Activated CD4-positive, alpha-beta T cell treated with anti-CD3 and anti-CD28 coated beads, Interleukin-2, amount 50 U/mL, for 16 hours (primary cell): ENCODE results near the gene SIM2.

Source experiments
- DNase-seq: peaks from one replicate; pipeline ENCODE4 v3.0.0-alpha.2; 2020

Gene SIM2

DNA sequence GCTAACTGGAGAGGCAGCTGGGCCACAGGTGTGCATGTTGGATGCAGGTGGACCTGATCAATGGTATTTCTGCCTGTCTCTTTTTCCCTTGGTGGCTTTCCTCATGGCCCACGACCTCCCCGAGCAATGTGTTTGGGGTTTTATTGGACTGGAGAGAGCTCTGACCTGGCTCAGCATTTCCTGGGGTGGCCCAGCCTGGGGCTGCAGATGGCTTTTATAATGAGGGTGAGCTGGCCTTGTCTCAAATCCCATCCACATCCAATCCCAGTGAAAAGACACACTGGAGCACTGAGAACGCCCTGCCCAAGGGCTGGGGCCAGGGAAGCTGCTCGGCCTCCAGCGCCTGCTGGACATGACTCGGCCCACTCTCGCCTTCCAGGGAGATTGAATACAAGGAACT is 44.1 kb downstream of the SIM2 start:
- no peak for DNase-seq

DNA sequence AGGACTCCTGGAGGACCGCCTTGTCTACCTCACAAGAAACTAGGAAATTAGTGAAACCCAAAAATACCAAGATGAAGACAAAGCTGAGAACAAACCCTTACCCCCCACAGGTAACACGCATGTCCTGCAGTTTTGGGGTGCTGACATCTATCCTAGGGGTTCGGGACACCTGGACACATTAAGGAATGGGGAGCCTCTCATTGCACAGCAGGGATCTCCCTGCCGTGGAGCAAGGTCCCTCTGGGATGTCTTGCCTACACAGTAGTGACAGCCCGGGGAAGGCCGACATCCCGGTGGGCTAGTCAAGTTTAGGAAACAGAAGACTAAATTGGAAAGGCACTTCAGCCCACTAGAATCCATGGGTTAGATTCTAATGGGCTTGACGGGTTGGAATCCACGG is 44.5 kb downstream of the SIM2 start:
- no peak for DNase-seq

DNA sequence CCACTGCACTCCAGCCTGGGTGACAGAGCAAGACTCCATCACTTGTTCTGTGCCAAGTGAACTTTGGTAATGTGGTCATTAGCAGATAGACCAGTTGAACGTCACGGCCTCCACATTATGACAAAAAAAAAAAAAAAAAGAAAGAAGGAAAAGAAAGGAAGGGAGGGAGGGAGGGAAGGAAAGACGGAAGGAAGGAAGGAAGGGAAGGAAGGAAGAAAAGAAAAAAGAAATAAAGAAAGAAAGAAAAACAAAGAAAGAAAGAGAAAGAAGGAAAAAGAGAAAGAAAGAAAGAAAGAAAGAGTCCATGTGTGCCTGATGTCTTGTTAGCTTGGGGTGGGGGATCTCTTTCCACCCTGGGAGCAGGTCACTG is 45.3 kb downstream of the SIM2 start:
- no peak for DNase-seq

DNA sequence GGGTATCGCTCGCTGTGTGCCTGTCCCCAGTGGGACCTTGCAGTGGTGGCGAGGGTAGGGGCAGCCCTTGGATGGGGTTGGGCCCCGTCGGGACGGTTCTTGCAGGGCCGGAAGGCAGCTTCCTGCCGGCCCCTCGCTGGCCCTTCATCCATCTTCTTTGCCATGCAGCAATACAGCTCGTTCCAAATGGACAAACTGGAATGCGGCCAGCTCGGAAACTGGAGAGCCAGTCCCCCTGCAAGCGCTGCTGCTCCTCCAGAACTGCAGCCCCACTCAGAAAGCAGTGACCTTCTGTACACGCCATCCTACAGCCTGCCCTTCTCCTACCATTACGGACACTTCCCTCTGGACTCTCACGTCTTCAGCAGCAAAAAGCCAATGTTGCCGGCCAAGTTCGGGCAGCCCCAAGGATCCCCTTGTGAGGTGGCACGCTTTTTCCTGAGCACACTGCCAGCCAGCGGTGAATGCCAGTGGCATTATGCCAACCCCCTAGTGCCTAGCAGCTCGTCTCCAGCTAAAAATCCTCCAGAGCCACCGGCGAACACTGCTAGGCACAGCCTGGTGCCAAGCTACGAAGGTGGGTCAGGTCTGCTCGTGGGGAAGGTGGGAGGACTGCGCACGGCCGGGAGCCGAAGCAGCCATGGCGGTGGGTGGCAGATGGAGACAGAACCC is 45.8 kb downstream of the SIM2 start:
- no peak for DNase-seq

DNA sequence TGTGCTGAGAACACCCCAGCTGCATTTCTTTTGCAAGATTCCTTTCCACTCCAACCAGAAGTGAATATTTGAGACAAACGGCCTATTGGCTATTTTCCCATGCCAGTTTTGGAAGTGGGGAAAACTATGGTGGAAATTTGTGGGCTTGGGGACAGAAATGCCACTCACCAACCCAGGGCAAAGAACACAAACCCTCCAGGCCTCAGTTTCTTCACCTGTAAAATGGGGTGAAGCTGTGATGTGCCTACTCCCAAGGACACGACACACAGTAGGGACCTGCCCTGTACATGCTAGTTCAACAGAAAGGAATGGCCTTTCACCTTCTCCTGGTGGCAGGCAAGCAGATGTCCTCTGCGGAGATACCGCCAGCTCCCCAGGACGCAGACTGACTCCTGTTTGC is 46.5 kb downstream of the SIM2 start:
- no peak for DNase-seq

DNA sequence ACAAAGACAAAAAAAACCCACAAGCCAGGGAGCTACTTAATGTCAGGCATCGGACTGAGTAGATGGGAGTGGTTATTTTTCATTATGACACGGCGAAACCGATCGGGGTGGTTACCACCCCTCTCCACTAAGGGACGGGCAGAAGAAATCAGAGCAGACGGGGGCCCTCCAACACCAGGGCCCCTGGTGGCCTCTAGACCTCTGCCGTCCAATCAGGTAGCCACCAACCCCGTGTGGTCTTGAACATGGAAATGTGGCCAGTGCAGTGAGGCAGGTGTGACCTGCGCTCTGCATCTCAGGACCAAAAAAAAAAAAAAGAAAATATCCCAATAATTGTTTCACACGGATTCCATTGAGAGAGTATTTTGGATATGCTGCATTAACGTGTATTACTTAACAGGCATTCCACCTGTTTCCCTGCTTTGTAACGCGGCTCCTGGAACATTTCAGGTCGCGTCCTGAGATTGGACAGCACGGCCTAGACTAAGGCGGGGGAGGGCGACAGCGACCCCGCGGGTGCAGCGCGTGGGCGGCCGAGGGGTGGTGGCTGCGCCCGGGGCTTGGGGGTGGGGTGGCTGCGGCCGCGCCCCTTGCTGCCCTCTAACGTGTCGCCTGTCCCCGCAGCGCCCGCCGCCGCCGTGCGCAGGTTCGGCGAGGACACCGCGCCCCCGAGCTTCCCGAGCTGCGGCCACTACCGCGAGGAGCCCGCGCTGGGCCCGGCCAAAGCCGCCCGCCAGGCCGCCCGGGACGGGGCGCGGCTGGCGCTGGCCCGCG is 48.3 kb downstream of the SIM2 start:
- DNase-seq, result peak; percentile 12

DNA sequence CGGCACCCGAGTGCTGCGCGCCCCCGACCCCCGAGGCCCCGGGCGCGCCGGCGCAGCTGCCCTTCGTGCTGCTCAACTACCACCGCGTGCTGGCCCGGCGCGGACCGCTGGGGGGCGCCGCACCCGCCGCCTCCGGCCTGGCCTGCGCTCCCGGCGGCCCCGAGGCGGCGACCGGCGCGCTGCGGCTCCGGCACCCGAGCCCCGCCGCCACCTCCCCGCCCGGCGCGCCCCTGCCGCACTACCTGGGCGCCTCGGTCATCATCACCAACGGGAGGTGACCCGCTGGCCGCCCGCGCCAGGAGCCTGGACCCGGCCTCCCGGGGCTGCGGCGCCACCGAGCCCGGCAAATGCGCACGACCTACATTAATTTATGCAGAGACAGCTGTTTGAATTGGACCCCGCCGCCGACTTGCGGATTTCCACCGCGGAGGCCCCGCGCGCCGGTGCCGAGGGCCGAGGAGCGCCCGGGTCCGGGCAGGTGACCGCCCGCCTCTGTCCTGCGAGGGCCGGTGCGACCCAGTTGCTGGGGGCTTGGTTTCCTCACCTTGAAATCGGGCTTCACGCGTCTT is 49.0 kb downstream of the SIM2 start:
- DNase-seq, result peak; percentile 54

DNA sequence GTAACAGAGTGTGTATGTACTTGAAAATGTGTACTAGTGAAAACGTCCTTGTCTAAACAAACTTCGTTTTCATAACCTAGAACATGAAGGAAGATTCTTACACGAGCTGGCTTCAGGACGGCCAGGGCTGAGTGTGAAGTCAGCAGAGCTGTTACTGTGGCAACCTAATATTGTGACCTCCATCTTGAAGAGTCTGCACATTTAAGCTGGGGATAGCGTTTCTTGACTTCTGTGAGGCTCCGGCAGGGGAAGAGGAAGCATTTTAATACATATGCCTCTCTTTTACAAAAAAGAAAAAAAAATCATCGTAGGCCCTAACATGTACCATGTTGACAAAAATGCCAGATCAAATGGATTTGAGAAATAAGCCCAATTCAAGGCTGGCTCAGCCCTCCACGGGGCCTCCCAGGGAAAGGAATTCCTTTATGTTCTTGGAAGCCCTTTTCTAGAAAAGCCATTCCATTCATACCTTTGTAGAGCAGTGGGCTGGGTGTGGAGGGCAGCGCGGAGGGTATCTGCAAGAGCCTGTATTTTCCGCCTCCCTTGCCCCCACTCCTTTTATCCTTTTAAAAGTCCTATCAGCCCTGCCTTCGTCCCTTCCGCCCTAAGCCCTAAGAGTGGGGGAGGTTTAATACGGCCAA is 51.1 kb downstream of the SIM2 start:
- no peak for DNase-seq

DNA sequence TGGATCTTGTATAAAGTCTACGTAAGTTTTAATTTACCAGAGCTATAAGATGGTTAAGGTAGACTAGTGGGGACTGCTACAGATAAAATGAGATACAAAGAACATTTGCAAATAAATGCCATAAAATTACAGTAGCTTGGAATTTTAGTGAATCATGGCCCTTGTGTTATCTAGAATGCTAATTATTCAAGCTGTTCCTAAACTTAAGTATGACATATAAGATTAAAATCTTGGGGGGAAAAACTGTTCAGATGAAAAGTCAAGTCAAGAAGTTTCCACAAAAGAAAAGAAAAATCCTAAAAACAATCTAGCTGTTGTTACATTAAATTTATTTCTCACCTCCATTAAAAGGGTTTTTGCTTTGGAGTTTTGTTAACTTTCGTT is 51.7 kb downstream of the SIM2 start:
- no peak for DNase-seq

DNA sequence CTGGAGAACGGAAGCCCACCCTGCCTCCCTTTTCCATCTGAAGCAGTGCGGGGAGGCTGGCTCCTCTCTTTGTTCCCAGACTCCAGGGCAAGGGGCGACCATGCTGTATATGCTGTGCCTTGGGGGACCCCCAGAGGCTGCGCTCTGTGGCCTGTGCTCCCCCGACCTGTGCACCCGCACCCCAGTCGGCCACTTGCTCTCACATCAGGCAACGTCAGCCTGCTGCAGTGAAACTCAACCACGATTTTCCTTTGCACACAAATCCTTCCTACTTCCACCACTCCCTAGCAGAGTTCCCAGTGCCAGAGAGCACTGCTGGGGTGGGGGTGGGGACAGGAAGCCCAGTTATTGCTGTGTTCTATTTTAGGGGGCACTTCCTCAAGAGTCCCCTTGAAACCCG is 52.5 kb downstream of the SIM2 start:
- DNase-seq, result no peak

DNA sequence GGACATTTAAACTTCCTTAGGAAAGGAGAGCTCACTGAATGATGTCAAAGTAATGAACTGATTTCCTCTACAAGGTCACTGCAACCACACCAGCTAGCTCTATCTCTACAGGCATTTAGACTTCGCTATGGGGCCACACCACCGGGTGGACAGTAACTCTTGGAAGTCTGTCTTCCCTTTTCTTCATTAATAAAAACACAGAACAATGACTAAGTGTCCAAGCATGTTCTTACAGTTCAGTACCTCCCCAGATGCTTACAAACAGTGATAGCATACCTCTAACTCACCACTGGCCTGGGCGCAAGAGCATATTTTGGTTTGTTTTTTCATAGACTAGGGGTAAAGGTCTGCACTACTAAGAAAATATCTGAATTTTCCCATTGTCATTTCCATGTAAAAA is 54.6 kb downstream of the SIM2 start:
- no peak for DNase-seq

DNA sequence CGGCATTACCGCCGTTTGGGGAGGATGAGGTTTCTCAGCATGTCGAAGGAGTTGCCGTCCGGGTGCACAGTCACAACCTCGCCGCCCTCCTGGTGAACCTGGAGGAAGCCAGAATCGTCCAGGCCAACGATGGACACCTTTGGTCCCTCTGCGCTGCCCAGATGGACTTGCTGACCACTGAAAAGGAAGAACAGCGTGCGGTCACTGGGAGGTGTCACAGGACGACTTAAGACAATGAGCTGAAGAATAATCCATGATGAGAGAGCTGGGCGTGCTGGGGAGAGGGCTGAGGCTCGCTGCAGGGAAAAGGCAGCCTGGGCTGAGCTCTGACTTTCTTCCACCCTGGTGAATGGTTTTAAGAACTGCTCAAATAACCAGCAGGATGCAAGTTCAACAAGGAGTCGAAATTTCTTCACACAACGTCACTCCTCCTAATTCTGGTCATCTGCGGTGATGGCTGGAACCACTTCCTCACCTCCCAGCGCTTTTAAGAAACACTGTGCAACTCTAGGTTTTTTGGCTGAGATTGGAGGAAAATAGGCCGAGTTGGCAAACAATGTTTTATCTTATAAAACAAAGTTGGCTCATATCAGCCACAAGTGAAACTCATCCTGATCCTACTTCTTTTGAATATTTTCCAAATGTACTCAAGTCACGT is 55.5 kb downstream of the SIM2 start:
- DNase-seq, result no peak

DNA sequence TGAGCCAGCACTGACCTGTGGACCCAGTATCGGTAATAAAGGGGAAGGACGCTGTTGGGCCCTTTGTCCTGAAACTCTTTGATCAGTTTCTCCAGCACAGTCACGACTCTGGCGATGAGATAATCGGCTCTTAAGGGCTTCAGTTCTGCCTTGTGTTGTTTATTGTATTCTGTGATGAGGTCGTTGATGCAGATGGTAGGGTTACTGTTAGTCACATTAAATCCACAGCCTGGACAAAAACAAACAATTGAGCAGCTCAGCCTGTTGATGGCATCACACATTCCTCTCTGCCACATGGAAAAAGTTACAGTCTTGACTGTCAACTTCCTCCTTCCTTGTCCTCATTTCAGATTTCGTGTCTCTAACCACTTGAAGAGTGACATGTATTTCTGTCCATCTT is 57.6 kb downstream of the SIM2 start:
- DNase-seq, result no peak

DNA sequence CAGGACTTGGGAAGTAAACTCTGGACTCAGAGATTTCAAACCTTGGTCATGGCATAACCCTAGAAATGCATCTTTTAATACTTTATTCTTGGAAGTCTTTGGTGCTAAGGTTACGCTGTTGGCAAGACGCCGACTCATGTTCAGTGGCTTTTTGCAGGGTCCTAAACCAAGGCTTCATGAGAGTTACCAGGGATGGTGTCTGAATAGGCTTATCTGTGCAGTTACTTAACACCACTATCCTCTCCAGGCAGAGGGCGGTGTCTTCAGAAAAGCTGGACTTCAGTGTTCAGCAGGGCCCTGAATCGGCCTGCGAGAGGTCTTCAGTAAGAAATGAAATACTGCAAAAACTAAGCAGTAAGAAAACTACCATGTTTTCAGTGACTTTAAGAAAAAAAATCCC is 58.3 kb downstream of the SIM2 start:
- DNase-seq, result no peak

DNA sequence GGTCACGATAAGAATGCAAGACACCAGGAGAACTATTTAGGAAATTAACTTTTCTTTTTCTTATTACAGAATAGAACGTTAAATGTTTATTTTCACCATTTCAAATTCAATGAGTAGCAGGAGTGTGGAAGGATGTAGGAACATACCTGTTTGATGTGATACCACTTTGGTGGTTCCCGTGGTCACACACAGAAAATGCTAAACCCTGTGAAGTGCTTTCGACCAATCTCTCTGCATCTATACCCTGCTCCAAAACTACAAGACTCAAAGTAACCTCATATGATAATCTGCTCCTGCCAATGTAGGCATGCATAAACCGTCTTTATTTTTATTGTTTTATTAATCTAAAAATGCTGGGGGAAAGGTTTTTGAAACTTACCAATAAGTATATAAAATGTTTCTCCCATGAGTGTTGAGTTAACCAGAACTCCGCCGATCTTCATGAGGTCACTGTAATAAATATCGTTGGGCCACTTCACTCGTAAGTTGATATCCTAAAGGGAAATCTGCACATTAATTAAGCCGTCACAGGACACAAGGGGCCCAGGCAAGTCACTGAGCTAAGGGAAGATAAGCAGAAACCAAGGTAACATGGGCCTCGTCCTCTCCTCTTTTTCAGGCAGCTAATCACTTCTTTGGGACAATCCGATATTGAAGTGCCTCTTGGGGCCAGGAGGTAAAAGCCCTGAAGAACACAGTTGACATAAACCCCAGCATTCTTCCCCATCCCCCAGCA is 60.6 kb downstream of the SIM2 start:
- no peak for DNase-seq

DNA sequence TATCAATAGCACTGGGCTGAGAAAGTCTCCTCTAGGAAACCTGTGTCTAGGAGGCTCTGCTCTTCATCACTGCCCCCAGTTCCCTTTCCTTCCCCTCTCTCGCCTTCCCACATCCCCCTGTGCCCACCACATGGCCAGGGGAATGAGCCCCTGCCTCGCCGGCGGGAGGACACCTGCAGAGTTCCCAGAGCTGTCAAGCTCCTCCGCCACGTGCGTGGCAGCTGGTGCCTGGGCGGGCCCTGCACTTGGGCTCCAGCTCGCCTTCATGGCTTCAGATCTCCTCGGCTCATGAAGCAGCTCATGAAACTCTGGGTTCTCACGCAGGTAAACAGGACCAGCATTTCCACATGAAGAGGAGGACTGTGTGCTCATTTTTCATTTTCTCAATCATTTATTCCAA is 62.8 kb downstream of the SIM2 start:
- DNase-seq, result no peak

DNA sequence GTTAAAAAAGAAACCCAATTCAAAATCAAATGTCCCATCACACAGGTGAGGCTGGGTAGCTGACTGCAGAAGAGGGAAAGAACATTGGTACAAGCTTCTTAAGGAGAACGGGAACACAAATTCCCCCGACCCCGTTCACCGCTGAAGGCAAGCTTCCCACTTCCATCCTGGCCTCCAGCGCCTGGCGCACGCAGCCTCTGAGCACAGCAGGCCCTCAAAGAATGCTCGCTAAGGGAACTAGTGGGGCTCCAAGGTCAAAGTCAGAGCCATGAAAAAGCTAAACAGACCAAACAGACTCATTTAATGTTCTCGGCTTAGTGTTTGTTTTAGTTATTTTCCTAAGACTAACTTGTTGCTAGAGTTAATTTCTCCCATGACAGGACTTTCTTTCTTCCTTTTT is 63.7 kb downstream of the SIM2 start:
- DNase-seq, result no peak

DNA sequence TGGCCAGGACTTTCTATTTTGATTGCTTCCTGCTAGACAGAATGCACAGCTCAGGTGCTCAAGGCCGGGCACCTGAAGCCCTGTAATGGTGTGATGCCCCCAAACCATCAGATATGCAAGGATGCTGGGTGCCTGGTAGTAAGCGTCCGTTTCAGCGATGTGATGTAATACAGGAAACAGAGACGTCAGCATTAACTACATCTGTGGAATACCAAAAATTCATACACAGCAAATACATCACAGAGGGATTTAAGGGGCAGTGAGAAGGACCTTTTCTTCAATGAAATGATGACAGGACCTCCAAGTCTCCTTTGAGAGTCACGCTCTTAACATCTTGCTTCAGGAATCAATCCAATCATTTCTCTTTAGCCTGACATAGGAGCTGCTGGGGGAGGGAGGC is 64.4 kb downstream of the SIM2 start:
- no peak for DNase-seq

DNA sequence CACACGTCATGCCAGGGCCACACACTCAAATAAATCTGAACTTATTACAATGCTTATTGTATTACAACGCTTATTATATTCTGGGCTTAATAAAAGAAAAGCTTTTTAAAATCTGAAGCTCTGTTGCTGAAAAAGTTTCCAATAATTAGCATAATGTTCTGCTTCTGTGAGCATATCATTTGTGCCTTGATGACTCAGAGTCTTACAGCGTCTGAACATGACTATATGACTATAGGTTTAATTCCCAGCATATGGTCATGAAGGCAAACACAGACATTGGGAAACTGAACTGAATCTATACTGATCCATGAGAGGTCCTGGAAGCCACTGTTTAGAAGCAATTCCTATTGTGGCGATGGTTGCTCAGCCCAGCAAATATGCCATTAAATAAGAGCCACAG is 66.3 kb downstream of the SIM2 start:
- DNase-seq, result no peak

DNA sequence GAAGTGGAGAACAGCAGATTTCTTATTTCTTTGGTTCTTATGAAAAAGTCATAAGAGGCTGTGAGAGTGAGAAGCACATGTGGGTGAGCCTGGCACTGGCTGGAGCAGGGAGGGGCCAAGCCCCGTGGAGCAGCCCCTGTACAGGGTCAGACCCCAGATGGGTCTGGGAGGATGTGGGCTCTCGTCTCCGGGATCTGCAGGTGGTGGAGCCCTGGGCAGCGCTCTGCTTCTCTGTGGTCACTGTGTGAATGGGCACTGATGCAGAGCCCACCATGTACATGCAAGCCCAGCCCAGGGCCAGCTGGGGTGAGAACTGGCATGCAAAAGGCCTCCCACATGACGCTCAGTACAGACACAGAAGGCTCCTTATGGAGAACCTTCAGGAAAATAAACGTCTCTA is 67.6 kb downstream of the SIM2 start:
- no peak for DNase-seq

DNA sequence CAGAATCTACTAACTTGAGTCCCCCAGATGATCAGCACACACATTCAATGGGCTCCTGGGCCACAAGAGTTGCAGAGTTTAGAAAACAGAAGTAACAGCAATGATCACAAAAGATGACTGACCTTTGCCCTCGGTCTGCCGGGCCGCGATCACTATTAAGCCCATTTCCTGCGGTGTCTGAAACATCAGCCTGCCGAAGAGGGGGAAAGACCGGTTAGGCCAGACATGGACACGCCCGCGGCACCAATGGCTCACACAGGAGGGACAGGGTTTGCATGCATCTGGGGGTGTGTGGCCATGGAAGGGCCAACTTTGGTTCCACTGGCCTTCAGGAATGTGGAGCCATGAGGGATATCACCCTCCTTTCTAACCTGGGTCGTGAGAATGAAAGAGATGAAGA is 68.2 kb downstream of the SIM2 start:
- DNase-seq, result no peak

DNA sequence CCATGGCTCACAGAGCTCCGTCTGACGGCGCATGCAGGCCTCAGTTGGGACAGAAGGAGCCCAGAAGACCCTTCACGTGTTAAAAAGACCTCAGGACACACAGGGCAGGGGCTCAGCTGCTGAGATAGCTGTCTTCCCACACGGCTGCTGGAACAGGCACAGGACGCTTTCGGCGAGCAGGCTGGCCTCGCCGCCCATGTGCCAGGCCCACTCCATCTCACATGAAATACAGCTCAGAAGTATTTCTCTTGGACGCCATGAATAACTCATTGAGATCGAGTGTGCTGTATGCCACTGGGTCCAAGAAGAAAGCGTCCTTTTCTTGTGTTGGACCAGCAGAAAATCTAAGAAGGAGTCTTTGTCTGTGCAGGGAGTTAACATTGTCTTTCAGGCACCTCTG is 69.6 kb downstream of the SIM2 start:
- DNase-seq, result no peak
